ENCODE data around the gene CCDC7.
"Not testable (repeated sequence)": the region's sequence is repeated elsewhere in the genome, so short reads cannot be mapped to it uniquely, and the experiment has no call there.

CCDC7 gene

GRCh38 chr10:32887481-32887880 lies 441.5 kb downstream of the CCDC7 start:
- DNase-seq (ENCODE audit: low read depth, low spot score): no peak

GRCh38 chr10:32888161-32888927 lies 442.4 kb downstream of the CCDC7 start:
- no peak for DNase-seq (ENCODE audit: low read depth, low spot score)

GRCh38 chr10:32889631-32890212 lies 443.8 kb downstream of the CCDC7 start:
- DNase-seq (ENCODE audit: low read depth, low spot score): no peak

GRCh38 chr10:32890444-32890843 lies 444.5 kb downstream of the CCDC7 start:
- DNase-seq (ENCODE audit: low read depth, low spot score): no peak

- no peak for DNase-seq (ENCODE audit: low read depth, low spot score)
Measured at GRCh38 chr10:32891261-32891660, 445.3 kb downstream of the CCDC7 start.

- DNase-seq (ENCODE audit: low read depth, low spot score): no peak
Measured at GRCh38 chr10:32893434-32893833, 447.5 kb downstream of the CCDC7 start.

- no peak for DNase-seq (ENCODE audit: low read depth, low spot score)
Measured at GRCh38 chr10:32893916-32894664, 448.1 kb downstream of the CCDC7 start.

- DNase-seq (ENCODE audit: low read depth, low spot score): not testable (repeated sequence)
Measured at GRCh38 chr10:32895200-32895968, 449.4 kb downstream of the CCDC7 start.

GRCh38 chr10:32901815-32902214 lies 455.9 kb downstream of the CCDC7 start:
- DNase-seq (ENCODE audit: low read depth, low spot score): no peak

GRCh38 chr10:32905466-32905865 lies 459.5 kb downstream of the CCDC7 start:
- DNase-seq (ENCODE audit: low read depth, low spot score): no peak

- no peak for DNase-seq (ENCODE audit: low read depth, low spot score)
Measured at GRCh38 chr10:32906595-32906994, 460.7 kb downstream of the CCDC7 start.

- no peak for DNase-seq (ENCODE audit: low read depth, low spot score)
Measured at GRCh38 chr10:32909456-32909855, 463.5 kb downstream of the CCDC7 start.

- DNase-seq (ENCODE audit: low read depth, low spot score): not testable (repeated sequence)
Measured at GRCh38 chr10:32909970-32910369, 464.0 kb downstream of the CCDC7 start.

GRCh38 chr10:32911285-32912016 lies 465.5 kb downstream of the CCDC7 start:
- no peak for DNase-seq (ENCODE audit: low read depth, low spot score)

- not testable (repeated sequence) for DNase-seq (ENCODE audit: low read depth, low spot score)
Measured at GRCh38 chr10:32917817-32918216, 471.9 kb downstream of the CCDC7 start.

GRCh38 chr10:32922170-32922569 lies 476.2 kb downstream of the CCDC7 start:
- DNase-seq (ENCODE audit: low read depth, low spot score): no peak

- no peak for DNase-seq (ENCODE audit: low read depth, low spot score)
Measured at GRCh38 chr10:32923134-32923533, 477.2 kb downstream of the CCDC7 start.

- no peak for DNase-seq (ENCODE audit: low read depth, low spot score)
Measured at GRCh38 chr10:32923849-32924248, 477.9 kb downstream of the CCDC7 start.
